Right atrium auricular region (tissue), 2 donors: ENCODE data around the gene TRPC5OS. TPM values are rescaled to one million over a fixed set of nuclear protein-coding genes. Genes with fewer than 3 reads are reported as not detected.

Experiments used
- DNase-seq: peaks from one replicate; pipeline ENCODE4 v3.0.0-alpha.2; 2019; ENCODE audit warnings: low spot score
- H3K27ac ChIP-seq, 2 donors: fragments of 200-600 bp; sonication (generic); 1 replicate in 1 of 2; 2 replicates in 1 of 2; pipeline ENCODE4 v1.5.1; 2016 to 2019
- H3K27me3 ChIP-seq, 2 donors: fragments of 200-600 bp; sonication (generic); one replicate each; pipeline versions ENCODE4 v1.5.1 to v1.6.0; 2017 to 2019
- H3K36me3 ChIP-seq: fragments of 200-600 bp; sonication (generic); one replicate; pipeline ENCODE4 v1.5.1; 2016
- H3K4me1 ChIP-seq, 2 donors: fragments of 200-600 bp; sonication (generic); one replicate each; pipeline versions ENCODE4 v1.5.1 to v1.6.0; 2017 to 2019
- H3K4me3 ChIP-seq, 2 donors: fragments of 200-600 bp; sonication (generic); 1 replicate in 1 of 2; 2 replicates in 1 of 2; pipeline ENCODE4 v1.5.1; 2017 to 2019; ENCODE audit warnings: mild to moderate bottlenecking in 1 of 2, moderate library complexity in 1 of 2
- H3K9me3 ChIP-seq, 2 donors: fragments of 200-600 bp; sonication (generic); one replicate each; pipeline ENCODE4 v1.5.1; 2019
- CTCF ChIP-seq, 2 donors: fragments of 200-600 bp; sonication (generic); IDR thresholded peaks; one replicate each; pipeline ENCODE4 v1.5.1; 2019; ENCODE audit warnings: antibody characterized with exemption in 2 of 2
- total RNA-seq, 2 donors: library from RNA; depleted of rRNA; stranded (reverse); fragments of >200 nt; gene quantifications; one replicate each; pipeline ENCODE4 v1.1.0, GENCODE V29; 2016

The TRPC5OS gene
- total RNA-seq: under 1 TPM in 1 of 2 donors, not detected in 1; 0.15 TPM

GRCh38 chrX:111875881-111876280, at the start of gene TRPC5OS:
TSS of gene TRPC5OS (plus strand) at chrX:111876181. CDS start at chrX:111901850, 25,669 bp downstream.
- Histone ChIP-seq H3K4me3 (no peak within 1 kb of the TSS), H3K4me1 (no peaks in the 10 kb centered on the region), H3K27ac (no peak within 1 kb of the TSS), H3K27me3 (no peaks in the 10 kb centered on the region), H3K36me3 (no peaks in the 10 kb centered on the region), H3K9me3 (no peaks in the 10 kb centered on the region)
- DNase-seq: no peak
- TF ChIP-seq CTCF (IDR thresholded peaks at IDR 0.05): no peak

GRCh38 chrX:111829345-111829744, 46.6 kb upstream of the TRPC5OS start:
- no peaks in the 10 kb centered on the region for H3K4me1 ChIP-seq

GRCh38 chrX:111830571-111830970, 45.4 kb upstream of the TRPC5OS start:
- no peaks in the 10 kb centered on the region for H3K9me3 ChIP-seq
- TF ChIP-seq CTCF (IDR thresholded peaks at IDR 0.05): no peak
- no peak for DNase-seq
- H3K36me3 ChIP-seq: no peaks in the 10 kb centered on the region
- H3K27me3 ChIP-seq: no peaks in the 10 kb centered on the region
- no peaks in the 10 kb centered on the region for H3K4me1 ChIP-seq
- no peak overlapping the region for H3K4me3 ChIP-seq
- H3K27ac ChIP-seq: no peak overlapping the region

More at GRCh38 chrX:111829345-111829744, 46.6 kb upstream of the TRPC5OS start:
- Histone ChIP-seq H3K27me3 (no peaks in the 10 kb centered on the region), H3K9me3 (no peaks in the 10 kb centered on the region), H3K27ac (no peak overlapping the region), H3K4me3 (no peak overlapping the region), H3K36me3 (no peaks in the 10 kb centered on the region)
- DNase-seq: no peak
- no peak for TF ChIP-seq CTCF (IDR thresholded peaks at IDR 0.05)

GRCh38 chrX:111831343-111831742, 44.6 kb upstream of the TRPC5OS start:
- Histone ChIP-seq H3K9me3 (no peaks in the 10 kb centered on the region), H3K4me3 (no peak overlapping the region), H3K36me3 (no peaks in the 10 kb centered on the region), H3K4me1 (no peaks in the 10 kb centered on the region), H3K27me3 (no peaks in the 10 kb centered on the region), H3K27ac (no peak overlapping the region)
- no peak for DNase-seq
- no peak for TF ChIP-seq CTCF (IDR thresholded peaks at IDR 0.05)

- Histone ChIP-seq H3K9me3 (no peaks in the 10 kb centered on the region), H3K27me3 (no peaks in the 10 kb centered on the region), H3K4me3 (no peak overlapping the region), H3K27ac (no peak overlapping the region), H3K36me3 (no peaks in the 10 kb centered on the region), H3K4me1 (no peaks in the 10 kb centered on the region)
- no peak for DNase-seq
- no peak for TF ChIP-seq CTCF (IDR thresholded peaks at IDR 0.05)
Observed at GRCh38 chrX:111837197-111837596, 38.8 kb upstream of the TRPC5OS start.

GRCh38 chrX:111847491-111848133, 28.4 kb upstream of the TRPC5OS start:
- Histone ChIP-seq H3K36me3 (no peaks in the 10 kb centered on the region), H3K27ac (no peak overlapping the region), H3K4me1 (no peaks in the 10 kb centered on the region), H3K27me3 (no peaks in the 10 kb centered on the region), H3K9me3 (no peaks in the 10 kb centered on the region), H3K4me3 (no peak overlapping the region)
- DNase-seq: no peak
- TF ChIP-seq CTCF (IDR thresholded peaks at IDR 0.05): no peak
